OCI-LY7 (cell line): ENCODE results near the gene C17orf113. TPM values are rescaled to one million over a fixed set of nuclear protein-coding genes. Genes with fewer than 3 reads are reported as not detected.

Experiments used
- BruUV-seq: library from RNA; stranded (reverse); fragments of 400-500 nt; replicated peaks from 2 replicates; lab custom pipeline; 2021; lab: Mats Ljungman, UMichigan
- CTCF ChIA-PET: fragments of 300-600 bp; sonication (Branson Sonifier 250); formaldehyde crosslinking; loops from one replicate; lab custom pipeline; 2022; ENCODE audit warnings: antibody characterized with exemption; ENCODE audit not compliant: unreplicated experiment; lab: Charles Lee
- POLR2A ChIA-PET: fragments of 300-600 bp; sonication (Branson Sonifier 250); formaldehyde crosslinking; loops from one replicate; lab custom pipeline; 2022; ENCODE audit warnings: antibody characterized with exemption; lab: Charles Lee
- DNase-seq: peaks from one replicate; pipeline ENCODE4 v3.0.0-alpha.2; 2015; ENCODE audit warnings: low spot score
- H2AFZ ChIP-seq: fragments of 200-600 bp; sonication (generic), shearing (Covaris generic); 2 replicates; pipeline ENCODE4 v1.6.1; 2014; ENCODE audit warnings: mild to moderate bottlenecking, antibody characterized with exemption, low read length, moderate library complexity
- H3K27ac ChIP-seq: fragments of 200-600 bp; sonication (generic); 2 replicates; pipeline ENCODE4 v1.5.1; 2014; ENCODE audit warnings: mixed run types, low read depth, mild to moderate bottlenecking, moderate library complexity, low read length, inconsistent platforms; ENCODE audit not compliant: poor library complexity, severe bottlenecking
- H3K36me3 ChIP-seq: fragments of 200-600 bp; sonication (generic); 2 replicates; pipeline ENCODE4 v1.6.1; 2014; ENCODE audit warnings: mild to moderate bottlenecking, antibody characterized with exemption, low read length, moderate library complexity, mixed read lengths; ENCODE audit not compliant: insufficient read depth
- H3K4me1 ChIP-seq: fragments of 200-600 bp; sonication (generic); 2 replicates; pipeline ENCODE4 v1.5.1; 2014; ENCODE audit warnings: mild to moderate bottlenecking, low read length; ENCODE audit not compliant: insufficient read depth, poor library complexity, severe bottlenecking
- H3K4me2 ChIP-seq: fragments of 200-600 bp; sonication (generic); 2 replicates; pipeline ENCODE4 v1.6.1; 2014; ENCODE audit warnings: mild to moderate bottlenecking, low read length
- H3K4me3 ChIP-seq: fragments of 200-600 bp; sonication (generic); 2 replicates; pipeline ENCODE4 v1.5.1; 2014; ENCODE audit warnings: mild to moderate bottlenecking, low read depth, low read length; ENCODE audit not compliant: poor library complexity, severe bottlenecking
- H3K79me2 ChIP-seq: fragments of 200-600 bp; sonication (generic); 2 replicates; pipeline ENCODE4 v1.6.1; 2016; ENCODE audit warnings: low read depth, mild to moderate bottlenecking, low read length, moderate library complexity, mixed read lengths; ENCODE audit not compliant: insufficient read depth
- H3K9me2 ChIP-seq: fragments of 200-600 bp; sonication (generic); 2 replicates; pipeline ENCODE4 v1.6.1; 2016; ENCODE audit warnings: mild to moderate bottlenecking, low read length, mixed read lengths; ENCODE audit not compliant: insufficient read depth
- H3K9me3 ChIP-seq: fragments of 200-600 bp; sonication (generic); 2 replicates; pipeline ENCODE4 v1.6.1; 2014; ENCODE audit warnings: mild to moderate bottlenecking, mixed run types, low read length, mixed read lengths
- H4K20me1 ChIP-seq: fragments of 200-600 bp; sonication (generic); 2 replicates; pipeline ENCODE4 v1.6.1; 2014; ENCODE audit warnings: mild to moderate bottlenecking, antibody characterized with exemption, low read length, moderate library complexity, mixed read lengths; ENCODE audit not compliant: insufficient read depth
- EZH2phosphoT487 ChIP-seq: fragments of 200-600 bp; sonication (generic); IDR thresholded peaks from 2 replicates; pipeline ENCODE4 v1.6.1; 2018; ENCODE audit warnings: low read depth, borderline replicate concordance, mild to moderate bottlenecking, mixed run types, antibody characterized with exemption, low read length, moderate library complexity, mixed read lengths
- intact Hi-C: fragments of 100-400 bp; cut with micrococcal nuclease; formaldehyde crosslinking; loops from one replicate; pipeline ENCODE4 v1.10.0; 2022; ENCODE audit not compliant: unreplicated experiment
- total RNA-seq, 2 experiments: library from RNA; depleted of rRNA in 1 of 2; stranded (reverse); fragments of >200 nt in 1 of 2; shearing (Covaris generic) in 1 of 2; gene quantifications; 2 replicates each; pipeline ENCODE4 v1.2.3, GENCODE V29; 2014 to 2022
- TF ChIP-seq, protein P1 (sequence below): fragments of 200-600 bp; sonication (generic); conservative IDR thresholded peaks from 2 replicates; pipeline ENCODE4 v1.5.1; 2014; ENCODE audit warnings: mild to moderate bottlenecking, antibody characterized with exemption, low read length, moderate library complexity, mixed read lengths

C17orf113 gene
- total RNA-seq, 2 experiments from 2014 or later: 0.25 TPM

DNA sequence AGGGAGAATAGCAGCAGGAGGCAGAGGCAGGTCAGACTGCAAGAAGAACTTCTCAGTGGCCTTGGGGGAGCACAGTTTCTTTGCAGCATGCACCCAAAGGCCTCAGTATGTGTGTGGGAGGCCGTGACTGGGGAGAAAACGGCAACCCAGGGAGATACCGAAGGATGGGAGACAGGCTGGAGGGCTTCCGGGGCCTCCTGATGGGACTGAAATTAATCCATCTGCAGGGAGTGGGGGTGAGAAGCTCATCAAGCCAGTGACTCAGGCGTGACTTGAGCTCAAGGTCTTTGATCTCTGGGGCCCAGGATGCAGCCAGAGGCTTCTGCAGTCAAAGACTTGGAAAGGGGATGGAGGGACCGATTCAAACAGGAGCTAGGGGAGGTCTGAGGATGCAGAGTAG is 5.1 kb upstream of the C17orf113 start:
- Histone ChIP-seq H4K20me1 (no peaks in the 10 kb centered on the region), H3K36me3 (no peaks in the 10 kb centered on the region), H3K9me2 (no peaks in the 10 kb centered on the region), H3K4me3 (no peak overlapping the region), H3K4me1 (peaks cover 6% of the 10 kb centered on the region), H3K4me2 (no peak overlapping the region), H2AFZ (no peak overlapping the region), H3K27ac (no peak overlapping the region), H3K79me2 (no peaks in the 10 kb centered on the region), H3K9me3 (0 out of 2 replicates have a peak, but pooled peaks cover 8% of the 10 kb centered on the region)
- no peak for TF ChIP-seq EZH2phosphoT487
- TF ChIP-seq, protein P1, sequence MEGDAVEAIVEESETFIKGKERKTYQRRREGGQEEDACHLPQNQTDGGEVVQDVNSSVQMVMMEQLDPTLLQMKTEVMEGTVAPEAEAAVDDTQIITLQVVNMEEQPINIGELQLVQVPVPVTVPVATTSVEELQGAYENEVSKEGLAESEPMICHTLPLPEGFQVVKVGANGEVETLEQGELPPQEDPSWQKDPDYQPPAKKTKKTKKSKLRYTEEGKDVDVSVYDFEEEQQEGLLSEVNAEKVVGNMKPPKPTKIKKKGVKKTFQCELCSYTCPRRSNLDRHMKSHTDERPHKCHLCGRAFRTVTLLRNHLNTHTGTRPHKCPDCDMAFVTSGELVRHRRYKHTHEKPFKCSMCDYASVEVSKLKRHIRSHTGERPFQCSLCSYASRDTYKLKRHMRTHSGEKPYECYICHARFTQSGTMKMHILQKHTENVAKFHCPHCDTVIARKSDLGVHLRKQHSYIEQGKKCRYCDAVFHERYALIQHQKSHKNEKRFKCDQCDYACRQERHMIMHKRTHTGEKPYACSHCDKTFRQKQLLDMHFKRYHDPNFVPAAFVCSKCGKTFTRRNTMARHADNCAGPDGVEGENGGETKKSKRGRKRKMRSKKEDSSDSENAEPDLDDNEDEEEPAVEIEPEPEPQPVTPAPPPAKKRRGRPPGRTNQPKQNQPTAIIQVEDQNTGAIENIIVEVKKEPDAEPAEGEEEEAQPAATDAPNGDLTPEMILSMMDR: no peak
- intact Hi-C loops: no loop called here
- DNase-seq: no peak
- CTCF ChIA-PET: interaction anchor here (1.2 kb wide), 1 partner anchor 43 kb away, joined by 7 read pairs; the partner anchor contains the start of gene ZNF385C
- BruUV-seq: no TSS peak
- POLR2A ChIA-PET: interaction anchor here (0.6 kb wide), 1 partner anchor 133 kb away, joined by 3 read pairs; no protein-coding TSS in a partner anchor

DNA sequence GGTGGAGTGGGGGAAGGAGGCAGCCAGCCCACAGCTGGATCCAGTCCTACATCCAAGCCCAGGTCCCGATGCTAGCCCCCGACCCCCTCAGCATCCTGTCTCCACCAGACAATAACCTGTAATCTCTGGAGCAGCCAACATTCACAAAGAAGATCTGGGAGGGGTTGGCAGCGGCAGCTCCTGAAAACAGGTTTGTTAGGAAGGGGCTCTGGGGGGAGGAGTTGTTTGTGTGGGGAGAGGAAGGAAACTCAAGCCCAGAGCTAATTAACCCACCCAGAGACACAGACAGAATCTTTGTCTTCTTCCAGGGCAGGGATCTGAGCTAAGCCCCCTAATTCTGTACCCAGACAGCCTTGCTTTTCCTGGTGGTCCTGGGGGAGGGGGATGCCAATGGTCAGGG is 4.6 kb upstream of the C17orf113 start:
- no peak for DNase-seq
- POLR2A ChIA-PET: interaction anchor here (0.6 kb wide), 1 partner anchor 1849 kb away, joined by 5 read pairs; no protein-coding TSS in a partner anchor
- H3K4me3 ChIP-seq: no peak overlapping the region
- intact Hi-C loops: no loop called here
- H3K79me2 ChIP-seq: no peaks in the 10 kb centered on the region
- H3K27ac ChIP-seq: no peak overlapping the region
- no TSS peak for BruUV-seq
- H3K9me2 ChIP-seq: no peaks in the 10 kb centered on the region
- H3K9me3 ChIP-seq: 0 out of 2 replicates have a peak, but pooled peaks cover 8% of the 10 kb centered on the region
- peaks cover 4% of the 10 kb centered on the region for H3K4me1 ChIP-seq
- CTCF ChIA-PET: interaction anchor here (0.6 to 1.2 kb wide), 2 partner anchors 43 to 480 kb away, joined by 7 to 11 read pairs; partner anchors contain the start of gene ZNF385C
- TF ChIP-seq, protein P1: no peak
- no peak for TF ChIP-seq EZH2phosphoT487
- H3K4me2 ChIP-seq: no peak overlapping the region
- no peaks in the 10 kb centered on the region for H4K20me1 ChIP-seq
- no peaks in the 10 kb centered on the region for H3K36me3 ChIP-seq
- no peak overlapping the region for H2AFZ ChIP-seq

DNA sequence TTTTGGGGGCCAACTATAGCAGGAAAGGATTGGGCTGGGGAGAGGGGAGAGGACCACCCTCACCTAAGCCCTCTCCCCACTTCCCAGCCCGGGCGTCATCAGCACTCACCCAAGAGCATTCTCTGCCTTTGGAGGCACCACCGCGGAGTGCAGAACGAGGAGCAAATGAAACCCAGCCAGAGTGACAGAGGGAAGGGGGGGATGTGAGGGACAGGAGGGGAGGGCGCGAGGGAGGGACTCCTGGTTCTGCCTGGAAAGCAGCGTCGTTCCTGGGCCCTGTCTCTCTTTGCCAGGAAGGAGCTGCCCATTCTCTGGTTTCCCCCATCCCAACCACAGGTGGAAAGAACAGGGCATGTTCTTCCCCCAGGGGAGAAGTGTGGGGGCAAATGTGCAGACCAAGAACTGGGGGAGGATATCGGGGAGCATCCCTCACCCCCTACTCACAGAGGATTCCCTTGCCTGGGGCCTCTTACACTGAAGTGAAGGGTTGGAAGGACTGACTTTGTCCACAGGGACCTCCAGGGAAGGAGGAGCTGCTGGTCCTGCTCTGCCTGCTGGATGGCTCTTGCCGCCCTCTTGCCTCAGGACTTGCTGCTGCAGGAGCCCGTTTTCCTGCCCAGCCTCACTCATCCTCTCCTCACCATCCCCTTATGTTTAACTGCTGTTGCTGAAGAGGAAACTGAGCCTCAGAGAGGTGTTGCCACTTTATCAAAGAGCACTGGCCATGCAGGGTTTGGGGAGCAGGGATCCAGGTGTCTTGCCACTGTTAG is 3.5 kb upstream of the C17orf113 start:
- ChIA-PET CTCF (no interaction called here), POLR2A (no interaction called here)
- Histone ChIP-seq H4K20me1 (no peaks in the 10 kb centered on the region), H3K79me2 (no peaks in the 10 kb centered on the region), H3K36me3 (no peaks in the 10 kb centered on the region), H3K4me2 (no peak overlapping the region), H2AFZ (no peak overlapping the region), H3K27ac (no peak overlapping the region), H3K9me2 (no peaks in the 10 kb centered on the region), H3K4me3 (no peak overlapping the region), H3K4me1 (no peaks in the 10 kb centered on the region), H3K9me3 (0 out of 2 replicates have a peak, but pooled peaks cover 8% of the 10 kb centered on the region)
- intact Hi-C loops: no loop called here
- no TSS peak for BruUV-seq
- no peak for DNase-seq
- TF ChIP-seq, protein P1: no peak
- TF ChIP-seq EZH2phosphoT487: no peak
